ENCODE measurements around the gene UBR7. TPM values are rescaled to one million over a fixed set of nuclear protein-coding genes. Genes with fewer than 3 reads are reported as not detected.
"Not testable (repeated sequence)": the region's sequence is repeated elsewhere in the genome, so short reads cannot be mapped to it uniquely, and the experiment has no call there.

UBR7 gene
- polyA plus RNA-seq, 6 donors from 2014 or later: 31.7 to 45.5 (median 38.6) TPM

- Mint-ChIP-seq H3K4me3 (no peak overlapping the region), H3K4me1 (peaks cover 15 to 45% (median 33%) of the 10 kb centered on the region in 3 donors), H3K27ac (peak overlapping the region in 5 of 6 donors; percentile 2 to 71 (median 26)), H3K36me3 (peaks cover 6 to 24% of the 10 kb centered on the region in 2 donors), H3K27me3 (no peaks in the 10 kb centered on the region), H3K9me3 (no peaks in the 10 kb centered on the region)
- ATAC-seq (ENCODE audit: low read depth in 2 of 2): peak in 1 of 2 donors; percentile 35
- no peak for DNase-seq
These were observed 5.4 kb downstream of the UBR7 start for GRCh38 chr14:93212432-93212831.

GRCh38 chr14:93214598-93214997 lies 7.5 kb downstream of the UBR7 start:
- no peak overlapping the region for H3K27ac Mint-ChIP-seq
- ATAC-seq (ENCODE audit: low read depth in 2 of 2) (no peak), DNase-seq (no peak)
- peaks cover 8 to 30% of the 10 kb centered on the region in 2 donors for H3K36me3 Mint-ChIP-seq
- no peaks in the 10 kb centered on the region for H3K27me3 Mint-ChIP-seq
- H3K4me3 Mint-ChIP-seq: no peak overlapping the region
- no peaks in the 10 kb centered on the region for H3K9me3 Mint-ChIP-seq
- peaks cover 7 to 24% (median 17%) of the 10 kb centered on the region in 3 donors for H3K4me1 Mint-ChIP-seq

GRCh38 chr14:93219103-93219726 lies 12.2 kb downstream of the UBR7 start:
- DNase-seq: peak; percentile 35
- H3K4me3 Mint-ChIP-seq: no peak overlapping the region
- H3K27ac Mint-ChIP-seq: no peak overlapping the region

GRCh38 chr14:93220509-93220908 lies 13.5 kb downstream of the UBR7 start:
- Mint-ChIP-seq H3K4me1 (no peaks in the 10 kb centered on the region), H3K9me3 (no peaks in the 10 kb centered on the region), H3K27me3 (no peaks in the 10 kb centered on the region), H3K36me3 (peaks cover 8 to 31% of the 10 kb centered on the region in 2 donors), H3K4me3 (no peak overlapping the region), H3K27ac (no peak overlapping the region)
- ATAC-seq (ENCODE audit: low read depth in 2 of 2): no peak
- DNase-seq: no peak

More at GRCh38 chr14:93219103-93219726, 12.2 kb downstream of the UBR7 start:
- no peaks in the 10 kb centered on the region for H3K4me1 Mint-ChIP-seq
- peak; percentile 78 to 82 for ATAC-seq (ENCODE audit: low read depth in 2 of 2)
- H3K36me3 Mint-ChIP-seq: peaks cover 8 to 25% of the 10 kb centered on the region in 2 donors
- no peaks in the 10 kb centered on the region for H3K9me3 Mint-ChIP-seq
- H3K27me3 Mint-ChIP-seq: no peaks in the 10 kb centered on the region

- no peaks in the 10 kb centered on the region for H3K27me3 Mint-ChIP-seq
- no peak for ATAC-seq (ENCODE audit: low read depth in 2 of 2)
- H3K36me3 Mint-ChIP-seq: peaks cover 14 to 49% of the 10 kb centered on the region in 2 donors
- no peaks in the 10 kb centered on the region for H3K9me3 Mint-ChIP-seq
- H3K4me1 Mint-ChIP-seq: no peaks in the 10 kb centered on the region
- no peak for DNase-seq
- no peak overlapping the region for H3K4me3 Mint-ChIP-seq
- H3K27ac Mint-ChIP-seq: peak overlapping the region in 2 of 6 donors; percentile 15 to 84
These were observed 16.5 kb downstream of the UBR7 start for GRCh38 chr14:93223565-93223964.

- H3K9me3 Mint-ChIP-seq: peaks cover 0 to 2% (median 0%) of the 10 kb centered on the region in 7 donors
- H3K27ac Mint-ChIP-seq: no peak overlapping the region
- H3K4me3 Mint-ChIP-seq: no peak overlapping the region
- peaks cover 13 to 16% (median 14%) of the 10 kb centered on the region in 3 donors for H3K4me1 Mint-ChIP-seq
- H3K36me3 Mint-ChIP-seq: peaks cover 23 to 37% of the 10 kb centered on the region in 2 donors
- H3K27me3 Mint-ChIP-seq: peaks cover 4 to 19% (median 16%) of the 10 kb centered on the region in 3 donors
- ATAC-seq (ENCODE audit: low read depth in 2 of 2) (no peak), DNase-seq (no peak)
These were observed 21.5 kb downstream of the UBR7 start for GRCh38 chr14:93228550-93228949.

GRCh38 chr14:93230539-93230938 lies 23.5 kb downstream of the UBR7 start:
- no peak for DNase-seq
- ATAC-seq (ENCODE audit: low read depth in 2 of 2): no peak
- H3K27me3 Mint-ChIP-seq: peaks cover 4 to 19% (median 16%) of the 10 kb centered on the region in 3 donors
- H3K4me1 Mint-ChIP-seq: peaks cover 14 to 28% (median 19%) of the 10 kb centered on the region in 3 donors
- H3K36me3 Mint-ChIP-seq: peaks cover 23 to 31% of the 10 kb centered on the region in 2 donors
- H3K9me3 Mint-ChIP-seq: peaks cover 0 to 2% (median 0%) of the 10 kb centered on the region in 7 donors
- H3K27ac Mint-ChIP-seq: no peak overlapping the region
- peak overlapping the region in 3 of 8 donors; percentile 58 to 78 (median 76) for H3K4me3 Mint-ChIP-seq

- Mint-ChIP-seq H3K4me3 (peak overlapping the region in 4 of 8 donors; percentile 58 to 88 (median 77)), H3K27ac (peak overlapping the region in 1 of 6 donors; percentile 47), H3K4me1 (peaks cover 14 to 28% (median 19%) of the 10 kb centered on the region in 3 donors), H3K9me3 (peaks cover 0 to 2% (median 0%) of the 10 kb centered on the region in 7 donors), H3K36me3 (peaks cover 23% of the 10 kb centered on the region in 2 donors), H3K27me3 (peaks cover 4 to 19% (median 16%) of the 10 kb centered on the region in 3 donors)
- ATAC-seq (ENCODE audit: low read depth in 2 of 2) (no peak), DNase-seq (no peak)
These were observed 24.3 kb downstream of the UBR7 start for GRCh38 chr14:93231129-93231979.

GRCh38 chr14:93232159-93232558 lies 25.1 kb downstream of the UBR7 start:
- peaks cover 4 to 19% (median 16%) of the 10 kb centered on the region in 3 donors for H3K27me3 Mint-ChIP-seq
- H3K27ac Mint-ChIP-seq: no peak overlapping the region
- H3K4me3 Mint-ChIP-seq: no peak overlapping the region
- ATAC-seq (ENCODE audit: low read depth in 2 of 2): no peak
- peaks cover 18% of the 10 kb centered on the region in 2 donors for H3K36me3 Mint-ChIP-seq
- H3K4me1 Mint-ChIP-seq: peaks cover 14 to 28% (median 19%) of the 10 kb centered on the region in 3 donors
- no peak for DNase-seq
- H3K9me3 Mint-ChIP-seq: peaks cover 0 to 2% (median 0%) of the 10 kb centered on the region in 7 donors

GRCh38 chr14:93233078-93233477 lies 26.0 kb downstream of the UBR7 start:
- not testable (repeated sequence) for H3K9me3 Mint-ChIP-seq; H3K36me3 Mint-ChIP-seq; ATAC-seq (ENCODE audit: low read depth in 2 of 2); H3K4me3 Mint-ChIP-seq; H3K27ac Mint-ChIP-seq; DNase-seq
- peaks cover 14 to 28% (median 19%) of the 10 kb centered on the region in 3 donors for H3K4me1 Mint-ChIP-seq
- H3K27me3 Mint-ChIP-seq: peaks cover 4 to 19% (median 16%) of the 10 kb centered on the region in 3 donors

- Mint-ChIP-seq H3K4me1 (peaks cover 14 to 28% (median 19%) of the 10 kb centered on the region in 3 donors), H3K9me3 (peaks cover 0 to 2% (median 0%) of the 10 kb centered on the region in 7 donors), H3K36me3 (peaks cover 0 to 7% of the 10 kb centered on the region in 2 donors), H3K27ac (peak overlapping the region in 1 of 6 donors; percentile 79), H3K4me3 (no peak overlapping the region), H3K27me3 (peaks cover 4 to 16% (median 14%) of the 10 kb centered on the region in 3 donors)
- no peak for DNase-seq
- ATAC-seq (ENCODE audit: low read depth in 2 of 2): no peak
These were observed 27.7 kb downstream of the UBR7 start for GRCh38 chr14:93234798-93235197.

GRCh38 chr14:93239869-93240677 lies 33.0 kb downstream of the UBR7 start:
- DNase-seq (no peak), ATAC-seq (ENCODE audit: low read depth in 2 of 2) (no peak)
- Mint-ChIP-seq H3K4me3 (no peak overlapping the region), H3K27me3 (no peaks in the 10 kb centered on the region), H3K36me3 (peaks cover 6 to 8% of the 10 kb centered on the region in 2 donors), H3K27ac (peak overlapping the region in 1 of 6 donors; percentile 62), H3K4me1 (peaks cover 0 to 4% (median 3%) of the 10 kb centered on the region in 3 donors), H3K9me3 (no peaks in the 10 kb centered on the region)

- no peak for DNase-seq
- ATAC-seq (ENCODE audit: low read depth in 2 of 2): no peak
- H3K27me3 Mint-ChIP-seq: no peaks in the 10 kb centered on the region
- H3K9me3 Mint-ChIP-seq: no peaks in the 10 kb centered on the region
- H3K36me3 Mint-ChIP-seq: peaks cover 11 to 14% of the 10 kb centered on the region in 2 donors
- no peak overlapping the region for H3K27ac Mint-ChIP-seq
- H3K4me1 Mint-ChIP-seq: no peaks in the 10 kb centered on the region
- no peak overlapping the region for H3K4me3 Mint-ChIP-seq
These were observed 33.6 kb downstream of the UBR7 start for GRCh38 chr14:93240678-93241000.
